LNCAP (cell line): ENCODE results near the gene ABHD3.

Experiments used
- CTCF ChIP-seq: fragments of 450-650 bp; IDR thresholded peaks from 2 replicates; pipeline ENCODE4 v1.5.1; 2017; ENCODE audit warnings: mild to moderate bottlenecking

ABHD3 gene

GRCh38 chr18:21704603-21705364 lies at the start of gene ABHD3:
TSS of gene ABHD3 (minus strand) at chr18:21704774. CDS start at chr18:21704665, 109 bp downstream.
- no peak for TF ChIP-seq CTCF

- no peak for TF ChIP-seq CTCF
These were observed 43.5 kb upstream of the ABHD3 start for GRCh38 chr18:21747764-21748693.

- no peak for TF ChIP-seq CTCF
These were observed 42.7 kb upstream of the ABHD3 start for GRCh38 chr18:21747268-21747667.

GRCh38 chr18:21745231-21745630 lies 40.7 kb upstream of the ABHD3 start:
- no peak for TF ChIP-seq CTCF

GRCh38 chr18:21743166-21743832 lies 38.7 kb upstream of the ABHD3 start:
- TF ChIP-seq CTCF: no peak

- TF ChIP-seq CTCF: no peak
These were observed 37.7 kb upstream of the ABHD3 start for GRCh38 chr18:21742315-21742687.

- TF ChIP-seq CTCF: no peak
These were observed 37.2 kb upstream of the ABHD3 start for GRCh38 chr18:21741562-21742314.
